Upper lobe of left lung (tissue), 6 donors: ENCODE data around the gene TTC39A. TPM values are rescaled to one million over a fixed set of nuclear protein-coding genes. Genes with fewer than 3 reads are reported as not detected.
"Not testable (repeated sequence)": the region's sequence is repeated elsewhere in the genome, so short reads cannot be mapped to it uniquely, and the experiment has no call there.

ENCODE experiments used
- ATAC-seq, 2 donors: fragments of 200-7000 bp; cut with Tn5 transposase; one replicate each; pipeline ENCODE4 v1.9.1; 2022; ENCODE audit warnings: mild to moderate bottlenecking in 2 of 2, moderate library complexity in 2 of 2; ENCODE audit not compliant: low FRiP score in 2 of 2
- DNase-seq, 2 donors: peaks; one replicate each; pipeline ENCODE4 v3.0.0-alpha.2; 2019 to 2020
- H3K27ac ChIP-seq, 4 donors: fragments of 200-600 bp; sonication (generic); one replicate each; pipeline ENCODE4 v1.5.1; 2016 to 2019
- H3K27me3 ChIP-seq, 4 donors: fragments of 200-600 bp; sonication (generic); one replicate each; pipeline ENCODE4 v1.5.1; 2017 to 2019
- H3K36me3 ChIP-seq, 4 donors: fragments of 200-600 bp; sonication (generic); one replicate each; pipeline ENCODE4 v1.5.1; 2016 to 2019
- H3K4me1 ChIP-seq, 4 donors: fragments of 200-600 bp; sonication (generic); one replicate each; pipeline ENCODE4 v1.5.1; 2018 to 2019
- H3K4me3 ChIP-seq, 4 donors: fragments of 200-600 bp; sonication (generic); one replicate each; pipeline ENCODE4 v1.5.1; 2017 to 2019; ENCODE audit warnings: mild to moderate bottlenecking in 2 of 4, moderate library complexity in 1 of 4
- H3K9me3 ChIP-seq, 4 donors: fragments of 200-600 bp; sonication (generic); one replicate each; pipeline ENCODE4 v1.5.1; 2018 to 2019
- CTCF ChIP-seq, 6 experiments: fragments of 450-650 bp in 4 of 6; fragments of 200-600 bp in 2 of 6; sonication (generic) in 2 of 6; IDR thresholded peaks; one replicate each; pipeline ENCODE4 v1.5.1; 2016 to 2019; ENCODE audit warnings: antibody characterized with exemption in 6 of 6
- EP300 ChIP-seq, 4 donors: sonication (generic); formaldehyde crosslinking; IDR thresholded peaks; one replicate each; pipeline ENCODE4 v1.5.1; 2017; ENCODE audit warnings: antibody characterized with exemption in 4 of 4, control low read depth in 2 of 4
- POLR2A ChIP-seq, 4 donors: fragments of 450-650 bp; IDR thresholded peaks; one replicate each; pipeline ENCODE4 v1.5.1; 2016 to 2017; ENCODE audit warnings: antibody characterized with exemption in 4 of 4, mild to moderate bottlenecking in 2 of 4
- POLR2AphosphoS5 ChIP-seq, 2 donors: sonication (generic); formaldehyde crosslinking; IDR thresholded peaks; one replicate each; pipeline ENCODE4 v1.5.1; 2017; ENCODE audit warnings: antibody characterized with exemption in 2 of 2
- WGBS, 2 donors: methylation state at CpG; one replicate each; pipeline ENCODE4 v1.1.5; 2017 to 2018; 5-methylcytosine and 5-hydroxymethylcytosine counted together
- total RNA-seq, 6 donors: library from RNA; depleted of rRNA in 4 of 6; stranded (reverse); fragments of >200 nt in 4 of 6; gene quantifications; one replicate each; pipeline versions ENCODE4 v1.1.0 to v1.2.1, GENCODE V29; 2016 to 2021
- donor health status: DM: no; HTN: no; CAD: no; lungs with moderate emphysema.
- donor health status: DM: no; HTN: yes; CAD: no; lungs with severe emphysema.

TTC39A gene
- total RNA-seq, 6 donors from 2014 or later = 33.0 to 96.4 (median 55.7) TPM

DNA sequence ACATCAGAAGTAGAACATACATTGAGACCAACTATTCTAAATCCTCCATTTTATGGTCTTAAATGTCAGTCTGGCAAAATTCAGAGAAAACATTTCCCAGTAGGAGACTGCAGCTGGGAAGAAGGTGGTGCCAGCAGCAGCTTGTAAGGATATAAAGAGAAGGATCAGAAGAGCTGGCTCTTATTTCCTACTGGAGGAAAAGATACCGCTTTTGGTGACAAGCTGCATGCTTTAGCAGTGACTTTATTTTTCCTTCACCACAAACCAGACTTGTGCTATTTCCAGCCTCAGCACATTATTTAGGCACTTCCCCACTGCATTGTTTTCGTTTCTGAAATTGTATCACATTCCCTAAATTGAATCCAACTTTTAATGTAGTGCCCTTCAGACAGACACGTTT, 65.9 kb downstream of the TTC39A start:
- Histone ChIP-seq H3K4me3 (no peak overlapping the region), H3K9me3 (no peaks in the 10 kb centered on the region), H3K27ac (peak overlapping the region in 1 of 4 donors; percentile 22), H3K4me1 (peaks cover 41 to 55% (median 51%) of the 10 kb centered on the region in 4 donors), H3K36me3 (no peaks in the 10 kb centered on the region), H3K27me3 (no peaks in the 10 kb centered on the region)
- TF ChIP-seq POLR2AphosphoS5 (IDR thresholded peaks at IDR 0.05) (no peak), POLR2A (IDR thresholded peaks at IDR 0.05) (no peak), CTCF (IDR thresholded peaks at IDR 0.05) (no peak), EP300 (IDR thresholded peaks at IDR 0.05) (no peak)
- ATAC-seq (peak in 1 of 2 donors; percentile 79), DNase-seq (no peak)
- WGBS, 2 donors = 32 to 34% methylated on average over 3 of the region's 3 CpGs

DNA sequence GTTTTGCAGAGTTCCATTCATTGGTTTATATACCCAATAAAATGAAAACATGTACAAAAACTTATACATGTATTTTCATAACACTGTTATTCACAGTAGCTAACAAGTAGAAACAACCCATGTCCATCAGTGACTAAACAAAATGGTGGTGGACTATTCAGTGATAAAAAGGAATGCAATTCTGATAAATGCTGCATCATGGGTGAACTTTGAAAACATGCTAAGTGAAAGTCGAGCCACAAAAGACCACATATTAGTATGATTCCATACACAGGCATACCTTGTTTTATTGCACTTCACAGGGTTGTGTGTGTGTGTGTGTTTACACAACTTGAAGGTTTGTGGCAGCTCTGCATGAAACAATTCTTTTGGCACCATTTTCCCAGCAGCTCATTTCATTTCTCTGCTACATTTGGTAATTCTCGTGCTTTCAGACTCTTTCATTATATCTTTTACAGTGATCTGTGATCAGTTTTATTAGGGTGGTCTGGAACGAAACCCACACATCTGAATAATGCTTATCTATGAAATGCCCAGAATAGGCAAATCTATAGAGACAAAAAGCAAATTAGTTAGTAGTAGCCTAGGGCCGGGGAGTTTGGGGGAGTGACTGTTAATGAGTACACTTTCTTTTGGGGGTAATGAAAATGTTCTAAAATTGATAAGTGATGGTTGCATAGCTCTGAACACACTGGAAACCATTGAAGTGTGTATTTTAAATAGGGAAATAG, 67.0 kb downstream of the TTC39A start:
- Histone ChIP-seq H3K27me3 (no peaks in the 10 kb centered on the region), H3K36me3 (no peaks in the 10 kb centered on the region), H3K9me3 (no peaks in the 10 kb centered on the region), H3K4me1 (peaks cover 37 to 60% (median 51%) of the 10 kb centered on the region in 4 donors), H3K27ac (no peak overlapping the region), H3K4me3 (no peak overlapping the region)
- no peak for TF ChIP-seq POLR2A (IDR thresholded peaks at IDR 0.05)
- no peak for TF ChIP-seq EP300 (IDR thresholded peaks at IDR 0.05)
- TF ChIP-seq CTCF (IDR thresholded peaks at IDR 0.05) = no peak
- TF ChIP-seq POLR2AphosphoS5 (IDR thresholded peaks at IDR 0.05) = no peak
- DNase-seq (no peak), ATAC-seq (no peak)
- WGBS, 2 donors = 93 to 95% methylated on average over 4 of the region's 4 CpGs

GRCh38 chr1:51255331-51255730, 75.0 kb downstream of the TTC39A start:
- Histone ChIP-seq H3K27me3 (no peaks in the 10 kb centered on the region), H3K9me3 (no peaks in the 10 kb centered on the region), H3K36me3 (no peaks in the 10 kb centered on the region), H3K4me3 (no peak overlapping the region), H3K4me1 (peaks cover 0 to 20% (median 13%) of the 10 kb centered on the region in 4 donors), H3K27ac (no peak overlapping the region)
- DNase-seq (no peak), ATAC-seq (no peak)
- TF ChIP-seq CTCF (IDR thresholded peaks at IDR 0.05) = no peak
- TF ChIP-seq POLR2AphosphoS5 (IDR thresholded peaks at IDR 0.05) = no peak
- TF ChIP-seq POLR2A (IDR thresholded peaks at IDR 0.05) = no peak
- TF ChIP-seq EP300 (IDR thresholded peaks at IDR 0.05) = no peak
- WGBS, 2 donors = 84 to 90% methylated on average over 3 of the region's 3 CpGs

- no peaks in the 10 kb centered on the region for H3K9me3 ChIP-seq
- peaks cover 0 to 18% (median 11%) of the 10 kb centered on the region in 4 donors for H3K4me1 ChIP-seq
- H3K27me3 ChIP-seq = no peaks in the 10 kb centered on the region
- H3K4me3 ChIP-seq = no peak overlapping the region
- no peak overlapping the region for H3K27ac ChIP-seq
- H3K36me3 ChIP-seq = no peaks in the 10 kb centered on the region
- DNase-seq (no peak), ATAC-seq (no peak)
- no peak for TF ChIP-seq POLR2A (IDR thresholded peaks at IDR 0.05)
- 92 to 94% methylated on average over 5 of the region's 5 CpGs for WGBS, 2 donors
Observed at GRCh38 chr1:51253691-51254090, 76.7 kb downstream of the TTC39A start.

DNA sequence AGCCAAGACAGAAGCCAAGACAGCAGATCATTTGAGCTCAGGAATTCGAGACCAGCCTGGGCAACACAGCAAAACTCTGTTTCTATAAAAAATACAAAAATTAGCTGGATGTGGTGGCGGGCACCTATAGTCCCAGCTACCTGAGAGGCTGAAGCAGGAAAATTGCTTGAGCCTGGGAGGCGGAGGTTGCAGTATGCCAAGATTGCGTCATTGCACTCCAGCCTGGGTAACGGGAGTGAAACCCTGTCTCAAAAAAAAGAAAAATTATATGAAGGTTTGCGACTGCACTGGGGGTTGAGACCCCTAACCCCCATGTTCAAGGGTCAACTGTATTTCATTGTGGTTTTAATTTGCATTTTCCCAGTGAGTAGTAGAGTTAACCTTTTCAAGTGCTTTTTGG, 78.0 kb downstream of the TTC39A start:
- no peak for TF ChIP-seq POLR2AphosphoS5 (IDR thresholded peaks at IDR 0.05)
- no peak for TF ChIP-seq EP300 (IDR thresholded peaks at IDR 0.05)
- TF ChIP-seq POLR2A (IDR thresholded peaks at IDR 0.05) = no peak
- TF ChIP-seq CTCF (IDR thresholded peaks at IDR 0.05) = no peak

DNA sequence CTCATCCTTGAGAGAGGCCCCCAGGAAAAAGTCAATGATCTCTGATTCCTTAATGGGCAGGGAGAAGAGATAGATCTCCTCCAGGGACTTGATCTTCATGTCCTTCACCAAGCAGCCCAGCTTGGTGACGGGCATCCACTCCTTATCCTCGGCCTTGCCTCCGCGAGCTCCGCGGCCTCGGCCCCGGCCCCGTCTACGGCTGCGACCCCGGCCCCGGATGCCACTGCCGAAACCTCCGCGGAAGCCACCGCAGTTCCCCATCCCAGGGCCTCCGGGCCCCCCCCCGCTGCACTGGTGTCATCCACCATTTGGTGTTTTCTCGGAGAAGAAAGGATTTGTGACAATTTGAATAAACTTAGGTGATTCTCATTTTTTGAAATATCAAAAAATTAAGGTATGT, 79.2 kb downstream of the TTC39A start:
- H3K4me1 ChIP-seq = peaks cover 7 to 20% (median 14%) of the 10 kb centered on the region in 4 donors
- not testable (repeated sequence) for H3K27me3 ChIP-seq, H3K27ac ChIP-seq, H3K36me3 ChIP-seq, H3K9me3 ChIP-seq, H3K4me3 ChIP-seq, ATAC-seq
- WGBS, 2 donors = 95 to 98% methylated on average over 17 to 20 of the region's 20 CpGs
- DNase-seq = peak in 1 of 2 donors; percentile 75

More for the DNA sequence above, 78.0 kb downstream of the TTC39A start:
- WGBS, 2 donors = 88 to 89% methylated on average over 6 of the region's 6 CpGs
- H3K4me1 ChIP-seq = peaks cover 5 to 18% (median 10%) of the 10 kb centered on the region in 4 donors
- ATAC-seq (no peak), DNase-seq (no peak)
- no peaks in the 10 kb centered on the region for H3K36me3 ChIP-seq
- no peak overlapping the region for H3K4me3 ChIP-seq
- no peaks in the 10 kb centered on the region for H3K27me3 ChIP-seq
- H3K9me3 ChIP-seq = no peaks in the 10 kb centered on the region
- no peak overlapping the region for H3K27ac ChIP-seq

DNA sequence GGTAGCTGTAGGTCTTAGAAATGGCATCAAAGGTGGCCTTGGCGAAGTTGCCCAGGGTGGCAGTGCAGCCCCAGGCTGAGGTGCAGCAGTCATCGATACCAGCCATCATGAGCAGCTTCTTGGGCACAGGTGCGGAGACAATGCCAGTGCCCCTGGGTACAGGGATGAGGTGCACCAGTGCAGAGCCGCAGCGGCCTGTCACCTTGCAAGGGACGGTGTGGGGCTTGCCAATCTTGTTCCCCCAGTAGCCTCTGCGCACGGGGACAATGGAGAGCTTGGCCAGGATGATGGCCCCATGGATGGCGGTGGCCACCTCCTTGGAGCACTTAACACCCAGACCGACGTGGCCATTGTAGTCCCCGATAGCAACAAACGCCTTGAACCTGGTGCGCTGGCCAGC, 79.6 kb downstream of the TTC39A start:
- ATAC-seq, H3K9me3 ChIP-seq, H3K36me3 ChIP-seq, H3K27me3 ChIP-seq, H3K27ac ChIP-seq, H3K4me3 ChIP-seq: not testable (repeated sequence)
- WGBS, 2 donors = 95 to 97% methylated on average over 8 to 14 of the region's 14 CpGs
- DNase-seq = peak in 1 of 2 donors; percentile 49
- peaks cover 7 to 18% (median 14%) of the 10 kb centered on the region in 4 donors for H3K4me1 ChIP-seq
